GM23248 (cell line): Measurements from ENCODE around the gene TMTC1. TPM values are rescaled to one million over a fixed set of nuclear protein-coding genes. Genes with fewer than 3 reads are reported as not detected.

Experiments
- DNase-seq: peaks from one replicate; pipeline ENCODE4 v3.0.0-alpha.2; 2015
- H2AFZ ChIP-seq: fragments of 200-600 bp; sonication (generic); 2 replicates; pipeline ENCODE4 v1.6.1; 2016; ENCODE audit warnings: antibody characterized with exemption
- H3F3A ChIP-seq: fragments of 200-600 bp; sonication (generic); 2 replicates; pipeline ENCODE4 v1.6.1; 2016; ENCODE audit warnings: mild to moderate bottlenecking, antibody characterized with exemption, mixed run types; ENCODE audit not compliant: insufficient read depth
- H3K27ac ChIP-seq: fragments of 200-600 bp; sonication (generic); 2 replicates; pipeline ENCODE4 v1.5.1; 2016; ENCODE audit warnings: mild to moderate bottlenecking
- H3K27me3 ChIP-seq: fragments of 200-600 bp; sonication (generic); replicated peaks from 2 replicates; pipeline ENCODE4 v1.6.1; 2016; ENCODE audit warnings: mild to moderate bottlenecking; ENCODE audit not compliant: insufficient read depth
- H3K36me3 ChIP-seq: fragments of 200-600 bp; sonication (generic); 2 replicates; pipeline ENCODE4 v1.6.1; 2016; ENCODE audit warnings: low read depth, mild to moderate bottlenecking
- H3K4me1 ChIP-seq: fragments of 200-600 bp; sonication (generic); 2 replicates; pipeline ENCODE4 v1.6.1; 2016; ENCODE audit warnings: mild to moderate bottlenecking; ENCODE audit not compliant: insufficient read depth
- H3K4me2 ChIP-seq: fragments of 200-600 bp; sonication (generic); one replicate; pipeline ENCODE4 v1.6.1; 2016; ENCODE audit warnings: mild to moderate bottlenecking; ENCODE audit not compliant: unreplicated experiment
- H3K4me3 ChIP-seq: fragments of 200-600 bp; sonication (generic); 2 replicates; pipeline ENCODE4 v1.5.1; 2016; ENCODE audit warnings: mild to moderate bottlenecking
- H3K79me2 ChIP-seq: fragments of 200-600 bp; sonication (generic); 2 replicates; pipeline ENCODE4 v1.6.1; 2016; ENCODE audit warnings: mild to moderate bottlenecking; ENCODE audit not compliant: insufficient read depth
- H3K9ac ChIP-seq: fragments of 200-600 bp; sonication (generic); 2 replicates; pipeline ENCODE4 v1.6.1; 2016; ENCODE audit warnings: mild to moderate bottlenecking
- H3K9me2 ChIP-seq: fragments of 200-600 bp; sonication (generic); 2 replicates; pipeline ENCODE4 v1.6.1; 2016; ENCODE audit warnings: mixed run types, mild to moderate bottlenecking, moderate library complexity; ENCODE audit not compliant: insufficient read depth
- H3K9me3 ChIP-seq: fragments of 200-600 bp; sonication (generic); one replicate; pipeline ENCODE4 v1.6.1; 2017; ENCODE audit warnings: low read depth
- H4K20me1 ChIP-seq: fragments of 200-600 bp; sonication (generic); 2 replicates; pipeline ENCODE4 v1.6.0; 2016; ENCODE audit not compliant: insufficient read depth
- EZH2 ChIP-seq: fragments of 200-600 bp; sonication (generic); IDR thresholded peaks from 2 replicates; pipeline ENCODE4 v1.6.1; 2018; ENCODE audit warnings: antibody characterized with exemption, mild to moderate bottlenecking; ENCODE audit not compliant: insufficient read depth, poor library complexity, severe bottlenecking
- EZH2phosphoT487 ChIP-seq: fragments of 200-600 bp; sonication (generic); IDR thresholded peaks from 2 replicates; pipeline ENCODE4 v1.6.1; 2018; ENCODE audit warnings: antibody characterized with exemption, moderate library complexity, mild to moderate bottlenecking, low read depth; ENCODE audit not compliant: insufficient read depth
- WGBS, 2 experiments: methylation state at CpG; one replicate each; pipeline ENCODE4 v1.1.6; 2015 to 2017; ENCODE audit warnings: low lambda C conversion rate in 2 of 2, low coverage in 1 of 2; ENCODE audit errors: missing lambda C conversion rate in 2 of 2; 5-methylcytosine and 5-hydroxymethylcytosine counted together
- in situ Hi-C: fragments of 300-500 bp; cut with MboI; formaldehyde crosslinking; loops from 2 replicates; pipeline ENCODE4 v1.15.0; 2020
- polyA plus RNA-seq: library from polyadenylated mRNA; unstranded; fragments of >200 nt; fragmentation: Nextera tagmentation; extraction: Ambion mirVana; gene quantifications from 2 replicates; pipeline ENCODE4 v1.2.1, GENCODE V29; 2016
- total RNA-seq: library from RNA; depleted of rRNA; stranded (reverse); fragments of >200 nt; shearing (Covaris generic); gene quantifications from 2 replicates; pipeline ENCODE4 v1.2.3, GENCODE V29; 2014

The TMTC1 gene
- total and polyA plus RNA-seq, 2 experiments from 2014 or later: 6.8 to 25.3 TPM

- no peak overlapping the region for H3K27ac ChIP-seq
- DNase-seq: no peak
- 77 to 82% methylated on average over 6 of the region's 6 CpGs for WGBS, 2 experiments
- no peak overlapping the region for H2AFZ ChIP-seq
- in situ Hi-C loops: no loop called here
- TF ChIP-seq EZH2: no peak
- no peak for TF ChIP-seq EZH2phosphoT487
- H4K20me1 ChIP-seq: no peaks in the 10 kb centered on the region
- H3K9ac ChIP-seq: no peak overlapping the region
- H3K27me3 ChIP-seq: no peaks in the 10 kb centered on the region
- peaks cover 26% of the 10 kb centered on the region for H3K4me1 ChIP-seq
- H3K9me3 ChIP-seq: no peaks in the 10 kb centered on the region
- H3K36me3 ChIP-seq: no peaks in the 10 kb centered on the region
- no peak overlapping the region for H3K4me3 ChIP-seq
- H3K79me2 ChIP-seq: no peaks in the 10 kb centered on the region
- H3F3A ChIP-seq: peaks cover 16% of the 10 kb centered on the region; the same call in 1 of the 2 replicates
- no peak overlapping the region for H3K4me2 ChIP-seq
- no peaks in the 10 kb centered on the region for H3K9me2 ChIP-seq
Observed at GRCh38 chr12:29566441-29566840, 217.3 kb downstream of the TMTC1 start.

GRCh38 chr12:29565727-29566126, 218.0 kb downstream of the TMTC1 start:
- 94 to 96% methylated on average over 5 of the region's 5 CpGs for WGBS, 2 experiments
- no peak overlapping the region for H3K9ac ChIP-seq
- no peaks in the 10 kb centered on the region for H4K20me1 ChIP-seq
- peaks cover 16% of the 10 kb centered on the region; the same call in 1 of the 2 replicates for H3F3A ChIP-seq
- no peaks in the 10 kb centered on the region for H3K27me3 ChIP-seq
- H3K79me2 ChIP-seq: no peaks in the 10 kb centered on the region
- in situ Hi-C loops: no loop called here
- DNase-seq: no peak
- no peak overlapping the region for H3K27ac ChIP-seq
- TF ChIP-seq EZH2 (no peak), EZH2phosphoT487 (no peak)
- H3K4me3 ChIP-seq: no peak overlapping the region
- peaks cover 30% of the 10 kb centered on the region for H3K4me1 ChIP-seq
- H3K9me2 ChIP-seq: no peaks in the 10 kb centered on the region
- no peaks in the 10 kb centered on the region for H3K36me3 ChIP-seq
- H2AFZ ChIP-seq: no peak overlapping the region
- no peaks in the 10 kb centered on the region for H3K9me3 ChIP-seq
- no peak overlapping the region for H3K4me2 ChIP-seq

GRCh38 chr12:29564925-29565324, 218.8 kb downstream of the TMTC1 start:
- DNase-seq: no peak
- Histone ChIP-seq H3K9ac (no peak overlapping the region), H3K27ac (no peak overlapping the region), H3K9me3 (no peaks in the 10 kb centered on the region), H3F3A (peaks cover 16% of the 10 kb centered on the region; the same call in 1 of the 2 replicates), H3K4me1 (peaks cover 30% of the 10 kb centered on the region), H4K20me1 (no peaks in the 10 kb centered on the region), H3K79me2 (no peaks in the 10 kb centered on the region), H3K4me3 (no peak overlapping the region), H3K36me3 (no peaks in the 10 kb centered on the region), H3K9me2 (no peaks in the 10 kb centered on the region), H3K4me2 (no peak overlapping the region), H3K27me3 (no peaks in the 10 kb centered on the region), H2AFZ (no peak overlapping the region)
- in situ Hi-C loops: no loop called here
- WGBS, 2 experiments: 91 to 95% methylated on average over 3 of the region's 3 CpGs
- no peak for TF ChIP-seq EZH2
- no peak for TF ChIP-seq EZH2phosphoT487

GRCh38 chr12:29563636-29564035, 220.1 kb downstream of the TMTC1 start:
- H3K9me2 ChIP-seq: no peaks in the 10 kb centered on the region
- peaks cover 16% of the 10 kb centered on the region; the same call in 1 of the 2 replicates for H3F3A ChIP-seq
- no peak overlapping the region for H2AFZ ChIP-seq
- H3K36me3 ChIP-seq: no peaks in the 10 kb centered on the region
- no peaks in the 10 kb centered on the region for H3K27me3 ChIP-seq
- TF ChIP-seq EZH2phosphoT487: no peak
- no peak for TF ChIP-seq EZH2
- H3K4me3 ChIP-seq: no peak overlapping the region
- H3K9me3 ChIP-seq: no peaks in the 10 kb centered on the region
- H3K9ac ChIP-seq: no peak overlapping the region
- no peak overlapping the region for H3K4me2 ChIP-seq
- H3K79me2 ChIP-seq: no peaks in the 10 kb centered on the region
- no peaks in the 10 kb centered on the region for H4K20me1 ChIP-seq
- no peak for DNase-seq
- H3K4me1 ChIP-seq: peaks cover 18% of the 10 kb centered on the region
- no peak overlapping the region for H3K27ac ChIP-seq
- in situ Hi-C loops: no loop called here
- 81 to 84% methylated on average over 10 of the region's 10 CpGs for WGBS, 2 experiments

- Histone ChIP-seq H3K4me3 (no peak overlapping the region), H4K20me1 (no peaks in the 10 kb centered on the region), H3K9me3 (no peaks in the 10 kb centered on the region), H3K9ac (no peak overlapping the region), H3K4me2 (no peak overlapping the region), H2AFZ (no peak overlapping the region), H3K27me3 (no peaks in the 10 kb centered on the region), H3K27ac (0 out of 2 replicates have a peak overlapping the region, but pooled peaks have one; percentile 74), H3K79me2 (no peaks in the 10 kb centered on the region), H3K36me3 (no peaks in the 10 kb centered on the region), H3F3A (peaks cover 16% of the 10 kb centered on the region; the same call in 1 of the 2 replicates), H3K9me2 (no peaks in the 10 kb centered on the region), H3K4me1 (peaks cover 18% of the 10 kb centered on the region)
- DNase-seq: no peak
- 32 to 44% methylated on average over 1 of the region's 1 CpG for WGBS, 2 experiments
- in situ Hi-C loops: no loop called here
- TF ChIP-seq EZH2: no peak
- no peak for TF ChIP-seq EZH2phosphoT487
Observed at GRCh38 chr12:29563071-29563470, 220.7 kb downstream of the TMTC1 start.
